ENCODE results near the gene C10orf105.

C10orf105 gene

GRCh38 chr10:71691405-71691804 lies 28.2 kb downstream of the C10orf105 start:
- Histone ChIP-seq H3K4me1 (ENCODE audit: control insufficient read depth, insufficient read depth, low read length, poor library complexity, severe bottlenecking) (peaks cover 11% of the 10 kb centered on the region), H3K9me3 (ENCODE audit: control insufficient read depth, low read length) (no peaks in the 10 kb centered on the region), H3K27me3 (replicated peaks; ENCODE audit: control insufficient read depth, insufficient read depth, low read length, poor library complexity, severe bottlenecking) (no peaks in the 10 kb centered on the region), H3K36me3 (ENCODE audit: control insufficient read depth, insufficient read depth, low read length) (no peaks in the 10 kb centered on the region), H3K27ac (ENCODE audit: insufficient read depth, low read length, poor library complexity, severe bottlenecking) (no peak overlapping the region), H3K4me3 (ENCODE audit: insufficient read depth, low read depth, low read length, poor library complexity, severe bottlenecking) (no peak overlapping the region)
- DNase-seq = no peak

GRCh38 chr10:71690094-71690720 lies 29.4 kb downstream of the C10orf105 start:
- H3K27me3 ChIP-seq (replicated peaks; ENCODE audit: control insufficient read depth, insufficient read depth, low read length, poor library complexity, severe bottlenecking) = no peaks in the 10 kb centered on the region
- H3K4me1 ChIP-seq (ENCODE audit: control insufficient read depth, insufficient read depth, low read length, poor library complexity, severe bottlenecking) = peaks cover 11% of the 10 kb centered on the region
- no peaks in the 10 kb centered on the region for H3K36me3 ChIP-seq (ENCODE audit: control insufficient read depth, insufficient read depth, low read length)
- no peak overlapping the region for H3K4me3 ChIP-seq (ENCODE audit: insufficient read depth, low read depth, low read length, poor library complexity, severe bottlenecking)
- H3K9me3 ChIP-seq (ENCODE audit: control insufficient read depth, low read length) = no peaks in the 10 kb centered on the region
- DNase-seq = no peak
- no peak overlapping the region for H3K27ac ChIP-seq (ENCODE audit: insufficient read depth, low read length, poor library complexity, severe bottlenecking)

GRCh38 chr10:71688256-71688655 lies 31.3 kb downstream of the C10orf105 start:
- Histone ChIP-seq H3K27me3 (replicated peaks; ENCODE audit: control insufficient read depth, insufficient read depth, low read length, poor library complexity, severe bottlenecking) (no peaks in the 10 kb centered on the region), H3K9me3 (ENCODE audit: control insufficient read depth, low read length) (no peaks in the 10 kb centered on the region), H3K4me1 (ENCODE audit: control insufficient read depth, insufficient read depth, low read length, poor library complexity, severe bottlenecking) (no peaks in the 10 kb centered on the region), H3K27ac (ENCODE audit: insufficient read depth, low read length, poor library complexity, severe bottlenecking) (no peak overlapping the region), H3K36me3 (ENCODE audit: control insufficient read depth, insufficient read depth, low read length) (no peaks in the 10 kb centered on the region), H3K4me3 (ENCODE audit: insufficient read depth, low read depth, low read length, poor library complexity, severe bottlenecking) (no peak overlapping the region)
- no peak for DNase-seq

GRCh38 chr10:71687480-71687879 lies 32.1 kb downstream of the C10orf105 start:
- no peaks in the 10 kb centered on the region for H3K9me3 ChIP-seq (ENCODE audit: control insufficient read depth, low read length)
- no peak for DNase-seq
- H3K4me1 ChIP-seq (ENCODE audit: control insufficient read depth, insufficient read depth, low read length, poor library complexity, severe bottlenecking) = no peaks in the 10 kb centered on the region
- H3K27ac ChIP-seq (ENCODE audit: insufficient read depth, low read length, poor library complexity, severe bottlenecking) = no peak overlapping the region
- H3K27me3 ChIP-seq (replicated peaks; ENCODE audit: control insufficient read depth, insufficient read depth, low read length, poor library complexity, severe bottlenecking) = no peaks in the 10 kb centered on the region
- H3K36me3 ChIP-seq (ENCODE audit: control insufficient read depth, insufficient read depth, low read length) = no peaks in the 10 kb centered on the region
- H3K4me3 ChIP-seq (ENCODE audit: insufficient read depth, low read depth, low read length, poor library complexity, severe bottlenecking) = no peak overlapping the region

- no peak for DNase-seq
- H3K4me1 ChIP-seq (ENCODE audit: control insufficient read depth, insufficient read depth, low read length, poor library complexity, severe bottlenecking) = no peaks in the 10 kb centered on the region
- H3K9me3 ChIP-seq (ENCODE audit: control insufficient read depth, low read length) = no peaks in the 10 kb centered on the region
- no peak overlapping the region for H3K27ac ChIP-seq (ENCODE audit: insufficient read depth, low read length, poor library complexity, severe bottlenecking)
- no peak overlapping the region for H3K4me3 ChIP-seq (ENCODE audit: insufficient read depth, low read depth, low read length, poor library complexity, severe bottlenecking)
- H3K27me3 ChIP-seq (replicated peaks; ENCODE audit: control insufficient read depth, insufficient read depth, low read length, poor library complexity, severe bottlenecking) = no peaks in the 10 kb centered on the region
- no peaks in the 10 kb centered on the region for H3K36me3 ChIP-seq (ENCODE audit: control insufficient read depth, insufficient read depth, low read length)
Measured at GRCh38 chr10:71687077-71687476, 32.5 kb downstream of the C10orf105 start.

- no peaks in the 10 kb centered on the region for H3K4me1 ChIP-seq (ENCODE audit: control insufficient read depth, insufficient read depth, low read length, poor library complexity, severe bottlenecking)
- no peak overlapping the region for H3K27ac ChIP-seq (ENCODE audit: insufficient read depth, low read length, poor library complexity, severe bottlenecking)
- no peaks in the 10 kb centered on the region for H3K36me3 ChIP-seq (ENCODE audit: control insufficient read depth, insufficient read depth, low read length)
- no peak overlapping the region for H3K4me3 ChIP-seq (ENCODE audit: insufficient read depth, low read depth, low read length, poor library complexity, severe bottlenecking)
- H3K27me3 ChIP-seq (replicated peaks; ENCODE audit: control insufficient read depth, insufficient read depth, low read length, poor library complexity, severe bottlenecking) = no peaks in the 10 kb centered on the region
- DNase-seq = no peak
- H3K9me3 ChIP-seq (ENCODE audit: control insufficient read depth, low read length) = no peaks in the 10 kb centered on the region
Measured at GRCh38 chr10:71685554-71686232, 33.9 kb downstream of the C10orf105 start.

- H3K27ac ChIP-seq (ENCODE audit: insufficient read depth, low read length, poor library complexity, severe bottlenecking) = no peak overlapping the region
- no peaks in the 10 kb centered on the region for H3K27me3 ChIP-seq (replicated peaks; ENCODE audit: control insufficient read depth, insufficient read depth, low read length, poor library complexity, severe bottlenecking)
- no peaks in the 10 kb centered on the region for H3K36me3 ChIP-seq (ENCODE audit: control insufficient read depth, insufficient read depth, low read length)
- no peak for DNase-seq
- H3K4me3 ChIP-seq (ENCODE audit: insufficient read depth, low read depth, low read length, poor library complexity, severe bottlenecking) = no peak overlapping the region
- no peaks in the 10 kb centered on the region for H3K4me1 ChIP-seq (ENCODE audit: control insufficient read depth, insufficient read depth, low read length, poor library complexity, severe bottlenecking)
- H3K9me3 ChIP-seq (ENCODE audit: control insufficient read depth, low read length) = no peaks in the 10 kb centered on the region
Measured at GRCh38 chr10:71684356-71685173, 35.0 kb downstream of the C10orf105 start.

- H3K9me3 ChIP-seq (ENCODE audit: control insufficient read depth, low read length) = no peaks in the 10 kb centered on the region
- DNase-seq = no peak
- no peak overlapping the region for H3K4me3 ChIP-seq (ENCODE audit: insufficient read depth, low read depth, low read length, poor library complexity, severe bottlenecking)
- H3K36me3 ChIP-seq (ENCODE audit: control insufficient read depth, insufficient read depth, low read length) = no peaks in the 10 kb centered on the region
- no peaks in the 10 kb centered on the region for H3K27me3 ChIP-seq (replicated peaks; ENCODE audit: control insufficient read depth, insufficient read depth, low read length, poor library complexity, severe bottlenecking)
- H3K27ac ChIP-seq (ENCODE audit: insufficient read depth, low read length, poor library complexity, severe bottlenecking) = no peak overlapping the region
- no peaks in the 10 kb centered on the region for H3K4me1 ChIP-seq (ENCODE audit: control insufficient read depth, insufficient read depth, low read length, poor library complexity, severe bottlenecking)
Measured at GRCh38 chr10:71683301-71683700, 36.3 kb downstream of the C10orf105 start.

GRCh38 chr10:71681977-71682376 lies 37.6 kb downstream of the C10orf105 start:
- H3K36me3 ChIP-seq (ENCODE audit: control insufficient read depth, insufficient read depth, low read length) = no peaks in the 10 kb centered on the region
- H3K27me3 ChIP-seq (replicated peaks; ENCODE audit: control insufficient read depth, insufficient read depth, low read length, poor library complexity, severe bottlenecking) = no peaks in the 10 kb centered on the region
- no peaks in the 10 kb centered on the region for H3K4me1 ChIP-seq (ENCODE audit: control insufficient read depth, insufficient read depth, low read length, poor library complexity, severe bottlenecking)
- no peak overlapping the region for H3K4me3 ChIP-seq (ENCODE audit: insufficient read depth, low read depth, low read length, poor library complexity, severe bottlenecking)
- H3K9me3 ChIP-seq (ENCODE audit: control insufficient read depth, low read length) = no peaks in the 10 kb centered on the region
- DNase-seq = no peak
- no peak overlapping the region for H3K27ac ChIP-seq (ENCODE audit: insufficient read depth, low read length, poor library complexity, severe bottlenecking)

GRCh38 chr10:71679425-71679824 lies 40.2 kb downstream of the C10orf105 start:
- Histone ChIP-seq H3K4me3 (ENCODE audit: insufficient read depth, low read depth, low read length, poor library complexity, severe bottlenecking) (no peak overlapping the region), H3K9me3 (ENCODE audit: control insufficient read depth, low read length) (no peaks in the 10 kb centered on the region), H3K27ac (ENCODE audit: insufficient read depth, low read length, poor library complexity, severe bottlenecking) (no peak overlapping the region), H3K4me1 (ENCODE audit: control insufficient read depth, insufficient read depth, low read length, poor library complexity, severe bottlenecking) (no peaks in the 10 kb centered on the region), H3K27me3 (replicated peaks; ENCODE audit: control insufficient read depth, insufficient read depth, low read length, poor library complexity, severe bottlenecking) (no peaks in the 10 kb centered on the region), H3K36me3 (ENCODE audit: control insufficient read depth, insufficient read depth, low read length) (no peaks in the 10 kb centered on the region)
- no peak for DNase-seq

Data from effector memory CD4-positive, alpha-beta T cell (primary cell).